Activated T-helper 2 cell treated with anti-CD3 and anti-CD28 coated beads, Interferon-gamma antibody, Interleukin-2, Interleukin-4, amounts not matched to agents 10 μg/mL and 5 μg/mL and 100 μg/mL, durations not matched to agents 14 hours and 24 hours and 36 hours (primary cell): Measurements from ENCODE around the gene PRM2. TPM values are rescaled to one million over a fixed set of nuclear protein-coding genes. Genes with fewer than 3 reads are reported as not detected.

Source experiments
- DNase-seq: peaks from one replicate; pipeline ENCODE4 v3.0.0; 2021; ENCODE audit warnings: low spot score
- H3K27ac Mint-ChIP-seq: one replicate; pipeline ENCODE4 v1.8.0; 2021; ENCODE audit warnings: mixed read lengths
- H3K27me3 Mint-ChIP-seq: one replicate; pipeline ENCODE4 v1.8.0; 2021; ENCODE audit warnings: low read depth, mixed read lengths
- H3K36me3 Mint-ChIP-seq: one replicate; pipeline ENCODE4 v1.8.0; 2021; ENCODE audit warnings: low read depth, mixed read lengths
- H3K4me1 Mint-ChIP-seq: one replicate; pipeline ENCODE4 v1.8.0; 2021; ENCODE audit warnings: low read depth, mixed read lengths
- H3K4me3 Mint-ChIP-seq: one replicate; pipeline ENCODE4 v1.8.0; 2021; ENCODE audit warnings: low read depth, mild to moderate bottlenecking, moderate library complexity, mixed read lengths
- H3K9me3 Mint-ChIP-seq: one replicate; pipeline ENCODE4 v1.8.0; 2021; ENCODE audit warnings: mixed read lengths
- intact Hi-C: fragments of 100-400 bp; cut with micrococcal nuclease; formaldehyde crosslinking; loops from one replicate; pipeline ENCODE4 v1.15.1; 2023
- total RNA-seq: library from RNA; stranded (reverse); gene quantifications from 2 replicates; pipeline ENCODE4 v1.2.3, GENCODE V29; 2022

The PRM2 gene
- total RNA-seq, 1 donor from 2014 or later, result not detected

DNA sequence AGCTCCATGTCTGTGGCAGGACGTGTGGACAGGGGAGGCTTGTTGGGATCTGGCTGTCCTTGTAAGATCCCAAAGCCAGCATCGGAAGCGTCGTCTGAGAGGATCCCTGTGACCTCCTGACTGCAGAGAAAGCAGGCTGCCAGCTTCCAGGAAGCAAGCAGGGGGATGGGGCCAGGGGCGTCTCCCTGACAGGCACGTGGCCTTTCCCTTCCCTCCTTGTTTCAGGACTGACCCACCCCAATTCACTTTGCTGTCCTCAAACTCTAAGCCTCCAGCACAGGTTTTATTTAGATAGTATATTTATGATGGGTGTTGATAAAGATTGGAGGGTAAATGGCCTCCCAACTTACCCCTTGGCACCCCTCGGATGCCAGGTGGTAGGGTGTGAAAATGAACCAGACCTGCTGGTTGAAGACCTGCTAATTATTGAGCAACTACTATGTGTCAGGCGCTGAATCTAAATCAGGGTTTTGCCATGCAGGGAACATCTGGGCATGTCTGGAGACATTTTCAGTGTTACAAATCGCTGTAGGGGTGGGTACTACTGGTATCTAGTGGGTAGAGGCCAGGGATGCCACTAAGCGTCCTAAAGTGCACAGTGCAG lies 44.8 kb downstream of the PRM2 start:
- intact Hi-C loops, result no loop called here

DNA sequence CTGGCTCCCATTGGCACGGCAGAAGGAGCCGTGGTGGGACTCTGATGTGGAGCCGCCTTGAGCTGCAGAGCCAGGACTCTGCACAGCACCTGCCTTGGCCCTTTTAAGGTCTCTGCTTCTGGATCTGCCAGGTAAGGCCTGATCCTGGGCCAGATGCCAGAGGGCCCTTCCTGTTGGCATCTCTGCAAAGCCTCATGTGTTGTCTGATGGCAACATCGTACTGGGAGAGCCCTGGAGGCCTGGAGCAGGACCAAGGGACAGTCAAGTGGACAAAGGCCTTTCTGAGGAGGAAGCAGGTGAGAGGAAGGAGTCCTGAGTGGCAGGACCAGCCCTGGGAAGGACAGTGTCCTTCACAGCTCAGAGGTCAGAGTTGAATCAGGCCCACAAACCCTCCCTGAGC lies 46.4 kb downstream of the PRM2 start:
- Mint-ChIP-seq H3K4me1 (peaks cover 72% of the 10 kb centered on the region), H3K36me3 (no peaks in the 10 kb centered on the region), H3K27ac (peak overlapping the region; percentile 56), H3K27me3 (no peaks in the 10 kb centered on the region), H3K9me3 (no peaks in the 10 kb centered on the region), H3K4me3 (no peak overlapping the region)
- no peak for DNase-seq
- intact Hi-C loops, result no loop called here

More for the DNA sequence above, 44.8 kb downstream of the PRM2 start:
- no peaks in the 10 kb centered on the region for H3K36me3 Mint-ChIP-seq
- H3K27me3 Mint-ChIP-seq, result no peaks in the 10 kb centered on the region
- no peak overlapping the region for H3K4me3 Mint-ChIP-seq
- peak overlapping the region; percentile 98 for H3K27ac Mint-ChIP-seq
- DNase-seq, result no peak
- H3K9me3 Mint-ChIP-seq, result no peaks in the 10 kb centered on the region
- peaks cover 67% of the 10 kb centered on the region for H3K4me1 Mint-ChIP-seq

DNA sequence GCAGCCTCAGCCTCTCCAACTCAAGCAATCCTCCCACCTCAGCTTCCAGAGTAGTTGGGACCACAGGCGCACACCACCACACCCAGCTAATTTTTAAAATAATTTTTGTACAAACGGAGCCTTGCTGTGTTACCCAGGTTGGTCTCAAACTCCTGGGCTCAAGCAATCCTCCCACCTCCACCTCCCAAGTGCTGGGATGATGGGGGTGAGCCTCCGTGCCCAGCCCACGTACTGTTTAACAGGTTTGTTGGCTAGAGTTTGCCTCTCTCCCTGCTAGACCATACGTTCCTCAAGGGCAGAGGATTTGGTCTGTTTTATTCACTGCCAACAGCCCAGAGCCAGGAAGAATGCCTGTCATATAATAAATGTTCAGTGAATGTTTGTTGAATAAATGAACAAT lies 46.8 kb downstream of the PRM2 start:
- Mint-ChIP-seq H3K9me3 (no peaks in the 10 kb centered on the region), H3K36me3 (no peaks in the 10 kb centered on the region), H3K27ac (peak overlapping the region; percentile 56), H3K4me3 (no peak overlapping the region), H3K27me3 (no peaks in the 10 kb centered on the region), H3K4me1 (peaks cover 73% of the 10 kb centered on the region)
- no peak for DNase-seq
- intact Hi-C loops, result no loop called here

DNA sequence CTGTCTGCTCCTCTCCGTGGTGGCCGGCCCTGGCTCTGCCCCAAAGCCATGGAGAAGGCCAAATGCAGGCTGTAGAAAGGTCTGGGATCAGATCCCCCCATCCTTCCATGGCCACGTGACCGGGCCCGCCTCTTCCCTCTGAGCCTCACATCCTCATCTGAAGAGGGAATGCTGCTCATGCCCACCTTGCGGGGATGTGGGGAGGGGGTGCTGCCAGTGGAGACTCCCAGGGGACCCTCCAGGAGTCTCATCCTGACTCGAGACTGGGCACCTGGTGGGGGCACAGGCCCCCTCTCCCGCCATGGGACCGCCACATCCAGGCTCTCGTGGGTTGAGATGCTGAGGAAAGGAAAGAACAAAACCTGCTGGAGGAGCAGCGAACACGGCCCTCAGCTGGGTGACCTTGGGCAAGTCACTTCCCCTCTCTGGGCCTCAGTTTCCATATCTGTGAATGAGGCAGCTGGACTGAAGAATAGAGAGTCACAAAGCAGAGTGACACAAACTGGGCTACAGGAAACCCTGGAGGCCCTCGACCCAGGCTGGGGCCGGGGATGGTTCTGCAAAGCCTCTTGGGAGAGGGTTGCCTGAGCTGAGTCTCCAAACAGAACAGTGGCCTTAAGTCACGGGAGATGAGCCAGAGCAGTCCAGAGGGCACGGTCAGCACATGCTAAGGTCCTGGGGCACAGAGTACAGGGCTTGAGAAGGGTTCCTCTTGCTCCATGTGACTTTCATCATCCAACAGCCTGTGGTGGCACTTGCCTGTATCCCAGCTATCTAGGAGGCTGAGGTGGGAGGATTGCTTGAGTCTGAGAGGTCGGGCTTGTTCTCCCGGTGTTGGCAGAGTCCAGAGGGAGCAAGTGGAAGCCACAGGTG lies 50.4 kb downstream of the PRM2 start:
- H3K9me3 Mint-ChIP-seq, result no peaks in the 10 kb centered on the region
- peak overlapping the region; percentile 76 for H3K4me3 Mint-ChIP-seq
- peaks cover 58% of the 10 kb centered on the region for H3K4me1 Mint-ChIP-seq
- H3K27ac Mint-ChIP-seq, result peak overlapping the region; percentile 100
- H3K36me3 Mint-ChIP-seq, result peaks cover 2% of the 10 kb centered on the region
- intact Hi-C loops, result loop anchor here (1.0 to 2.0 kb wide), 9 partner anchors 8 to 261 kb away; no protein-coding TSS in a partner anchor
- H3K27me3 Mint-ChIP-seq, result no peaks in the 10 kb centered on the region
- DNase-seq, result no peak

Other genes with a start within 250 kb of the PRM2 start
- 217 and 219 TPM in 2 replicates for gene SOCS1, start 20.3 kb downstream of the PRM2 start, total RNA-seq
- not detected in 2 replicates for gene TNP2, start 7.2 kb downstream of the PRM2 start, total RNA-seq
- gene PRM3, start 2.9 kb downstream of the PRM2 start, total RNA-seq, result not detected in 2 replicates
- not detected in 2 replicates for gene PRM1, start 4.8 kb upstream of the PRM2 start, total RNA-seq
- 65.2 and 67.4 TPM in 2 replicates for gene RMI2, start 69.0 kb upstream of the PRM2 start, total RNA-seq